ENCODE data around the gene AP3B1.

DNA sequence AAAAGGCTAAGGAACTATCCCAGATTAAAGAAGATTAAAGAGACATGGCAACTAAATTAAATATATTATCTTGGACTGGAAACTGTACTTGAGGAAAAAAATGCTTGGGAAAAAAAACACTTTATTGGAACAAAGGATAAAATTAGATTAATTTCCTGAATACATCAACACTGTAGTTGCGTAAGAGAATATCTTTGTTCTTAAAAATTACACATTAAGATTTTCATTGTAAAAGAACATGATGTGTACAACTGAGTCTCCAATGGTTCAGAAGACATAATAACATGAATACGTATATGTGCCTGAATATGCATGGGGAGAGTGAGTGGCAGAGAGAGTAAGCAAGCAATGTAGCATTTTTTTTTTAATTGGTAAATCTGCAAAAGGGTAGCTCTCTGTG, 2.8 kb downstream of the AP3B1 start:
- TF ChIP-seq, protein P1, sequence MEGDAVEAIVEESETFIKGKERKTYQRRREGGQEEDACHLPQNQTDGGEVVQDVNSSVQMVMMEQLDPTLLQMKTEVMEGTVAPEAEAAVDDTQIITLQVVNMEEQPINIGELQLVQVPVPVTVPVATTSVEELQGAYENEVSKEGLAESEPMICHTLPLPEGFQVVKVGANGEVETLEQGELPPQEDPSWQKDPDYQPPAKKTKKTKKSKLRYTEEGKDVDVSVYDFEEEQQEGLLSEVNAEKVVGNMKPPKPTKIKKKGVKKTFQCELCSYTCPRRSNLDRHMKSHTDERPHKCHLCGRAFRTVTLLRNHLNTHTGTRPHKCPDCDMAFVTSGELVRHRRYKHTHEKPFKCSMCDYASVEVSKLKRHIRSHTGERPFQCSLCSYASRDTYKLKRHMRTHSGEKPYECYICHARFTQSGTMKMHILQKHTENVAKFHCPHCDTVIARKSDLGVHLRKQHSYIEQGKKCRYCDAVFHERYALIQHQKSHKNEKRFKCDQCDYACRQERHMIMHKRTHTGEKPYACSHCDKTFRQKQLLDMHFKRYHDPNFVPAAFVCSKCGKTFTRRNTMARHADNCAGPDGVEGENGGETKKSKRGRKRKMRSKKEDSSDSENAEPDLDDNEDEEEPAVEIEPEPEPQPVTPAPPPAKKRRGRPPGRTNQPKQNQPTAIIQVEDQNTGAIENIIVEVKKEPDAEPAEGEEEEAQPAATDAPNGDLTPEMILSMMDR (IDR thresholded peaks at IDR 0.05), result no peak
- TF ChIP-seq TAF1 (IDR thresholded peaks at IDR 0.05; ENCODE audit: borderline replicate concordance, low read depth, low read length) (no peak), RCOR1 (IDR thresholded peaks at IDR 0.05; ENCODE audit: low read length) (no peak), SIN3A (IDR thresholded peaks at IDR 0.05; ENCODE audit: borderline replicate concordance, low read depth, low read length) (no peak), EZH2phosphoT487 (IDR thresholded peaks at IDR 0.05; ENCODE audit: borderline replicate concordance, low read depth) (no peak), MXI1 (IDR thresholded peaks at IDR 0.05; ENCODE audit: low read depth, low read length) (no peak), FOXM1 (IDR thresholded peaks at IDR 0.05; ENCODE audit: low read depth) (no peak), NRF1 (IDR thresholded peaks at IDR 0.05; ENCODE audit: low read depth, low read length) (no peak), GATA2 (CRISPR knock-in tag; IDR thresholded peaks at IDR 0.05) (no peak), FOXJ3 (CRISPR knock-in tag; IDR thresholded peaks at IDR 0.05) (no peak), RAD21 (IDR thresholded peaks at IDR 0.05; ENCODE audit: low read length) (no peak), EP300 (IDR thresholded peaks at IDR 0.05; ENCODE audit: borderline replicate concordance in 1 of 2, low read depth in 1 of 2, low read length in 1 of 2) (no peak)
- TF ChIP-seq, protein P2, sequence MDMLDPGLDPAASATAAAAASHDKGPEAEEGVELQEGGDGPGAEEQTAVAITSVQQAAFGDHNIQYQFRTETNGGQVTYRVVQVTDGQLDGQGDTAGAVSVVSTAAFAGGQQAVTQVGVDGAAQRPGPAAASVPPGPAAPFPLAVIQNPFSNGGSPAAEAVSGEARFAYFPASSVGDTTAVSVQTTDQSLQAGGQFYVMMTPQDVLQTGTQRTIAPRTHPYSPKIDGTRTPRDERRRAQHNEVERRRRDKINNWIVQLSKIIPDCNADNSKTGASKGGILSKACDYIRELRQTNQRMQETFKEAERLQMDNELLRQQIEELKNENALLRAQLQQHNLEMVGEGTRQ (IDR thresholded peaks at IDR 0.05; ENCODE audit: borderline replicate concordance, low read depth, low read length), result no peak
